MCF 10A (cell line): ENCODE data around the gene PCSK6. TPM values are rescaled to one million over a fixed set of nuclear protein-coding genes. Genes with fewer than 3 reads are reported as not detected.

Experiments used
- BruUV-seq: library from RNA; stranded (reverse); fragments of 400-500 nt; replicated peaks from 2 replicates; lab custom pipeline; 2021; lab: Mats Ljungman, UMichigan
- CTCF ChIA-PET: fragments of 300-600 bp; sonication (Branson Sonifier 250); formaldehyde crosslinking; extraction: SDS; loops from one replicate; lab custom pipeline; 2021; ENCODE audit warnings: antibody characterized with exemption, inconsistent platforms; lab: Yijun Ruan, JAX
- POLR2A ChIA-PET: fragments of 300-600, 350-650 bp; sonication (Branson Sonifier 250); formaldehyde crosslinking; extraction: SDS; loops from one replicate; lab custom pipeline; 2020; ENCODE audit warnings: antibody characterized with exemption, inconsistent platforms; lab: Yijun Ruan, JAX
- DNase-seq: peaks from one replicate; pipeline ENCODE4 v3.0.0-alpha.2; 2018; ENCODE audit not compliant: unreplicated experiment
- H3K27ac Mint-ChIP-seq: one replicate; pipeline ENCODE4 v1.8.0; 2022; ENCODE audit warnings: mild to moderate bottlenecking, low read depth, mixed read lengths; ENCODE audit not compliant: unreplicated experiment
- H3K27me3 Mint-ChIP-seq: one replicate; pipeline ENCODE4 v1.8.0; 2022; ENCODE audit warnings: mixed read lengths; ENCODE audit not compliant: insufficient read depth, unreplicated experiment
- H3K36me3 Mint-ChIP-seq: one replicate; pipeline ENCODE4 v1.8.0; 2022; ENCODE audit warnings: mild to moderate bottlenecking, moderate library complexity, mixed read lengths; ENCODE audit not compliant: insufficient read depth, unreplicated experiment
- H3K4me1 Mint-ChIP-seq: one replicate; pipeline ENCODE4 v1.8.0; 2022; ENCODE audit warnings: mixed read lengths; ENCODE audit not compliant: insufficient read depth, unreplicated experiment
- H3K4me3 Mint-ChIP-seq: one replicate; pipeline ENCODE4 v1.8.0; 2022; ENCODE audit warnings: mild to moderate bottlenecking, moderate library complexity, mixed read lengths; ENCODE audit not compliant: unreplicated experiment
- H3K9me3 Mint-ChIP-seq: one replicate; pipeline ENCODE4 v1.8.0; 2022; ENCODE audit warnings: mixed read lengths; ENCODE audit not compliant: unreplicated experiment
- intact Hi-C: fragments of 100-400 bp; cut with micrococcal nuclease; formaldehyde crosslinking; loops from 2 replicates; pipeline ENCODE4 v1.14.1; 2022
- total RNA-seq: library from RNA; stranded (reverse); gene quantifications from 2 replicates; pipeline ENCODE4 v1.2.3, GENCODE V29; 2022
- TF ChIP-seq, protein P1 (sequence below): fragments of 200-600 bp; IDR thresholded peaks from one replicate; pipeline ENCODE4 v1.8.0; 2022; ENCODE audit warnings: antibody characterized with exemption, mild to moderate bottlenecking; ENCODE audit not compliant: unreplicated experiment

PCSK6 gene
- total RNA-seq, 1 experiment from 2014 or later = 30.8 TPM

DNA sequence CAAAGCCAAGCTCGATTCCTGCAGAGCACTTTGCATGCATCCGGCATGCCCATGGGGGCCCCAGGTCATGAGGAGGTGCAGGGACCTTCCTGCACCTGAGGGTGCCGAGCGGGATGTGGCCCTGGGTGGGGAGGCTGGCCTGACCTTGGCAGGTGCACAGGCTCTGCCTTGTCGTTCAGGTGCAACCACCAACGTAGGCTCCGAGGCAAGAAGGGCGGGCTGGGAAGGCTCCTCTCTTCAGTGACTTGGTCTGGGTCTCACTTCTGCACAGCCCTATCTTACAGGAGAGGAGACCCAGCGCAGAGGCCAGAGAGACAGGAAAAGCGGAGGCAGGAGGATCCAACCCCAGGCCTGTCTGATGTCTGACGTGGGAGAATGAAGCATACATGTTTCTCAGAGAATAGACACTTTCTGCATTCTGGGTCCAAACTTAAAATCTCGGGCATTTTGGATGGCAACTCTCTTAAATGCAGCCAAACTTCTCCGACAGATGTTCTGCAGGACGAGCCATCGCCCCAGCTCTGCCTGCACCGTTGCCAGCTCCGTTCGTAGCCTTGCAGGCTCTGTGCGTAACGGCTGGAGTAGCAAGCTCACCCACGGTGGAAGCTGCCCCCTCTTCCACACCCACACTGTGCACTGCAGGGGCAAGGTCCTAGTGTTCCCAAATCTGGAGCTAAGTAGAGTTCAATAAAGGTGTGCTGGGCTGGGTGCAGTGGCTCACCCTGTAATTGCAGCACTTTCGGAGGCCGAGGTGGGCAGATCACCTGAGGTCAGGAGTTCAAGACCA, 133.6 kb downstream of the PCSK6 start:
- Mint-ChIP-seq H3K4me1 (peaks cover 41% of the 10 kb centered on the region), H3K27ac (no peak overlapping the region), H3K27me3 (no peaks in the 10 kb centered on the region), H3K4me3 (no peak overlapping the region), H3K36me3 (peaks cover 4% of the 10 kb centered on the region), H3K9me3 (no peaks in the 10 kb centered on the region)
- intact Hi-C loops = loop anchor here (5.0 kb wide), 1 partner anchor 91 kb away; no protein-coding TSS in a partner anchor
- TF ChIP-seq, protein P1, sequence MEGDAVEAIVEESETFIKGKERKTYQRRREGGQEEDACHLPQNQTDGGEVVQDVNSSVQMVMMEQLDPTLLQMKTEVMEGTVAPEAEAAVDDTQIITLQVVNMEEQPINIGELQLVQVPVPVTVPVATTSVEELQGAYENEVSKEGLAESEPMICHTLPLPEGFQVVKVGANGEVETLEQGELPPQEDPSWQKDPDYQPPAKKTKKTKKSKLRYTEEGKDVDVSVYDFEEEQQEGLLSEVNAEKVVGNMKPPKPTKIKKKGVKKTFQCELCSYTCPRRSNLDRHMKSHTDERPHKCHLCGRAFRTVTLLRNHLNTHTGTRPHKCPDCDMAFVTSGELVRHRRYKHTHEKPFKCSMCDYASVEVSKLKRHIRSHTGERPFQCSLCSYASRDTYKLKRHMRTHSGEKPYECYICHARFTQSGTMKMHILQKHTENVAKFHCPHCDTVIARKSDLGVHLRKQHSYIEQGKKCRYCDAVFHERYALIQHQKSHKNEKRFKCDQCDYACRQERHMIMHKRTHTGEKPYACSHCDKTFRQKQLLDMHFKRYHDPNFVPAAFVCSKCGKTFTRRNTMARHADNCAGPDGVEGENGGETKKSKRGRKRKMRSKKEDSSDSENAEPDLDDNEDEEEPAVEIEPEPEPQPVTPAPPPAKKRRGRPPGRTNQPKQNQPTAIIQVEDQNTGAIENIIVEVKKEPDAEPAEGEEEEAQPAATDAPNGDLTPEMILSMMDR = no peak
- POLR2A ChIA-PET = interaction anchor here (0.5 kb wide), 1 partner anchor 61 kb away, joined by 3 read pairs; the partner anchor contains the start of gene SNRPA1
- no peak for DNase-seq
- BruUV-seq = no TSS peak
- CTCF ChIA-PET = interaction anchor here (1.2 kb wide), 1 partner anchor 285 kb away, joined by 3 read pairs; no protein-coding TSS in a partner anchor

DNA sequence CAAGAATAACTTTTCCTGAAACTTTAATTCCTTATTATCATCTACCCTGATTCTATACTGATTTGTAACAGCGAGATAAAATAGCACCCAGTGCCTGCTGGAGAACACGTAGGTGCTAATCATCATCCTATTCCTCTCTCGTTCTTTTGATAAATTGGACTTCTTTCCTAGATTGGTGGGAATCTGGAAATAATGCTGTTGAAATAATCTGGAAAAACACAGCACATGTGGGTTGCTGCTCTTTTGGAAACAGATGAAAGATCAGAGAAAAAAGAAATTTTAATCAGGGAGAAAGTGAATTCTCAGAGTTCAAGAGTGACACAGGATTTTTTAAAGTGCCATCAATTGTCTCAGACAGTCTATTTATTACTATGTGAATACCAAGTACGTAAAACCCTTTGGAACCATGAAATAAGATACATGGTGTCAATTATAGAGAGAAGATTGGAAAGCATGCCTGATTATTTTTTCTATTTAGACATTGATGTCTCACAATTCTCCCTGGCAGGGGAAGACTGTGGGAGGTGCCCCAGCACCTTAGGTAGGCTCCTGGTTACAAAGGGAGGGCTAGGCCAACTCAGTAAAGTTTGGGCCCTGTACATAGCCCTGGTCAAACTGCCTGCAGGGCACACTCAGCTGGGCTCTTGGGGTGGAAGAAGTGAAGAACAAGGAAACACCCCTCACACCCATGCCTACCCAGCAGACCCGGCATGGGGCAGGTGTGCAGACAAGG, 134.4 kb downstream of the PCSK6 start:
- TF ChIP-seq, protein P1 = no peak
- ChIA-PET POLR2A (interaction anchor here (0.5 to 0.6 kb wide), 2 partner anchors 20 to 60 kb away, joined by 3 read pairs; partner anchors contain the start of gene SNRPA1), CTCF (no interaction called here)
- peaks cover 4% of the 10 kb centered on the region for H3K36me3 Mint-ChIP-seq
- no peaks in the 10 kb centered on the region for H3K9me3 Mint-ChIP-seq
- H3K4me3 Mint-ChIP-seq = no peak overlapping the region
- peaks cover 33% of the 10 kb centered on the region for H3K4me1 Mint-ChIP-seq
- DNase-seq = no peak
- no peak overlapping the region for H3K27ac Mint-ChIP-seq
- intact Hi-C loops = loop anchor here (5.0 kb wide), 1 partner anchor 92 kb away; no protein-coding TSS in a partner anchor
- BruUV-seq = no TSS peak
- H3K27me3 Mint-ChIP-seq = no peaks in the 10 kb centered on the region

DNA sequence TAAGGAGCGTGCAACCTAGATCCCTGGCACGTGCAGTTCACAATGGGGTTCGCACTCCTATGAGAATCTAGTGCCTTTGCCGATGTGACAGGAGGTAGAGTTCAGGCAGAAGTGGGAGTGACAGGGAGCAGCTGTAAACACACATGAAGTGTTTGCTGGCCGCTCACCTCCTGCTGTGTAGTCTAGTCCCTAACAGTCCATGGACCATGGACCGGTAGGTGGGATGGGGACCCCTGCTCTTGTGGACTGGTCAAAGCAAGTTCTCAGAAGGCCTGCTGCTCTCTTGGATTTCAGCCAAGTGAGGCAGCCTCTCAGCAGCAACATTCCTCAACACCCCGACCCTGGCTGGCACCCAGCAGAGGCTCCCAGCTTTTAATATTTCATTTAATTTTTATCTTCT, 136.3 kb downstream of the PCSK6 start:
- DNase-seq = no peak
- no peaks in the 10 kb centered on the region for H3K27me3 Mint-ChIP-seq
- peaks cover 27% of the 10 kb centered on the region for H3K4me1 Mint-ChIP-seq
- intact Hi-C loops = no loop called here
- H3K27ac Mint-ChIP-seq = peak overlapping the region; percentile 35
- no peak overlapping the region for H3K4me3 Mint-ChIP-seq
- CTCF ChIA-PET = interaction anchor here (1.3 kb wide), 1 partner anchor 14 kb away, joined by 3 read pairs; no protein-coding TSS in a partner anchor
- POLR2A ChIA-PET = no interaction called here
- no peaks in the 10 kb centered on the region for H3K9me3 Mint-ChIP-seq
- TF ChIP-seq, protein P1 = no peak
- BruUV-seq = no TSS peak
- H3K36me3 Mint-ChIP-seq = peaks cover 16% of the 10 kb centered on the region

- no TSS peak for BruUV-seq
- intact Hi-C loops = no loop called here
- ChIA-PET POLR2A (no interaction called here), CTCF (interaction anchor here (1.2 kb wide), 1 partner anchor 39 kb away, joined by 3 read pairs; no protein-coding TSS in a partner anchor)
- TF ChIP-seq, protein P1 = no peak
- DNase-seq = no peak
- Mint-ChIP-seq H3K4me1 (peaks cover 31% of the 10 kb centered on the region), H3K27ac (no peak overlapping the region), H3K9me3 (no peaks in the 10 kb centered on the region), H3K36me3 (peaks cover 16% of the 10 kb centered on the region), H3K27me3 (no peaks in the 10 kb centered on the region), H3K4me3 (no peak overlapping the region)
Observed at GRCh38 chr15:101351736-101352135, 137.8 kb downstream of the PCSK6 start.
